B cell (primary cell): ENCODE measurements around the gene C1QTNF6. TPM values are rescaled to one million over a fixed set of nuclear protein-coding genes. Genes with fewer than 3 reads are reported as not detected.

Experiments used
- ATAC-seq: fragments of 200-7000 bp; cut with Tn5 transposase; one replicate; pipeline ENCODE4 v1.10.0; 2021; ENCODE audit warnings: low read depth, mild to moderate bottlenecking, moderate number of reproducible peaks, moderate library complexity
- CTCF ChIA-PET: fragments of 350-600 bp; sonication (Branson Sonifier 250); formaldehyde crosslinking; loops from one replicate; lab custom pipeline; 2021; ENCODE audit warnings: antibody characterized with exemption, inconsistent platforms; lab: Charles Lee
- POLR2A ChIA-PET: fragments of 350-600 bp; sonication (Branson Sonifier 250); formaldehyde crosslinking; loops from one replicate; lab custom pipeline; 2021; ENCODE audit warnings: antibody characterized with exemption; lab: Charles Lee
- DNase-seq: peaks from one replicate; pipeline ENCODE4 v3.0.0; 2013
- H2AFZ ChIP-seq: 2 replicates; pipeline ENCODE4 v1.6.1; 2012; ENCODE audit warnings: mild to moderate bottlenecking, low read depth, low read length; ENCODE audit not compliant: insufficient read depth, poor library complexity, severe bottlenecking
- H3K27ac ChIP-seq, 2 donors: 1 replicate in 1 of 2; 2 replicates in 1 of 2; pipeline ENCODE4 v1.5.1; 2012 to 2013; ENCODE audit warnings: low read length in 2 of 2, mild to moderate bottlenecking in 2 of 2, moderate library complexity in 1 of 2
- H3K27me3 ChIP-seq, 4 experiments: fragments of 200-600 bp in 1 of 4; sonication (generic) in 1 of 4; replicated peaks in 1 of 4; 1 replicate in 2 of 4; 2 replicates in 2 of 4; pipeline versions ENCODE4 v1.6.1 to v1.7.0; 2013 to 2016; ENCODE audit warnings: low read length in 3 of 4, mild to moderate bottlenecking in 2 of 4, mixed read lengths in 1 of 4, moderate library complexity in 1 of 4; ENCODE audit not compliant: insufficient read depth in 4 of 4, control insufficient read depth in 3 of 4; ENCODE audit errors: control extremely low read depth in 1 of 4
- H3K36me3 ChIP-seq, 2 experiments: replicated peaks in 1 of 2; 1 replicate in 1 of 2; 2 replicates in 1 of 2; pipeline versions ENCODE4 v1.6.1 to v1.7.1; 2013; ENCODE audit warnings: low read length in 1 of 2; ENCODE audit not compliant: insufficient read depth in 2 of 2, control insufficient read depth in 1 of 2; ENCODE audit errors: control extremely low read depth in 1 of 2, extremely low read depth in 1 of 2
- H3K4me1 ChIP-seq, 2 donors: fragments of 200-600 bp in 1 of 2; sonication (generic) in 1 of 2; 1 replicate in 1 of 2; 2 replicates in 1 of 2; pipeline versions ENCODE4 v1.5.1 to v1.6.1; 2013 to 2017; ENCODE audit warnings: low read length in 2 of 2; ENCODE audit not compliant: control insufficient read depth in 2 of 2, insufficient read depth in 2 of 2
- H3K4me2 ChIP-seq: replicated peaks from 2 replicates; pipeline ENCODE3; 2012; ENCODE audit warnings: mild to moderate bottlenecking, low read depth, low read length; ENCODE audit not compliant: poor library complexity, severe bottlenecking
- H3K4me3 ChIP-seq, 5 experiments: fragments of 200-600 bp in 1 of 5; sonication (generic) in 1 of 5; 1 replicate in 3 of 5; 2 replicates in 2 of 5; pipeline versions ENCODE4 v1.5.1 to v1.7.0; 2011 to 2016; ENCODE audit warnings: low read length in 4 of 5, mild to moderate bottlenecking in 4 of 5, low read depth in 2 of 5, control low read depth in 1 of 5, moderate library complexity in 1 of 5; ENCODE audit not compliant: insufficient read depth in 1 of 5; ENCODE audit errors: control extremely low read depth in 1 of 5, extremely low read depth in 1 of 5
- H3K79me2 ChIP-seq: fragments of 200-600 bp; sonication (generic); one replicate; pipeline ENCODE4 v1.6.0; 2016; ENCODE audit warnings: low read length; ENCODE audit not compliant: control insufficient read depth, insufficient read depth
- H3K9ac ChIP-seq: fragments of 200-600 bp; sonication (generic); 2 replicates; pipeline ENCODE4 v1.6.1; 2017; ENCODE audit warnings: mild to moderate bottlenecking, low read length, moderate library complexity
- H3K9me3 ChIP-seq, 3 donors: one replicate each; pipeline versions ENCODE4 v1.6.1 to v1.7.1; 2013; ENCODE audit warnings: low read length in 2 of 3; ENCODE audit not compliant: control insufficient read depth in 2 of 3, insufficient read depth in 1 of 3; ENCODE audit errors: control extremely low read depth in 1 of 3
- H4K20me1 ChIP-seq: 2 replicates; pipeline ENCODE4 v1.6.0; 2012; ENCODE audit warnings: mild to moderate bottlenecking, low read length; ENCODE audit not compliant: insufficient read depth, control insufficient read depth, poor library complexity, severe bottlenecking
- H3K27ac Mint-ChIP-seq: one replicate; pipeline ENCODE4 v1.8.0; 2021; ENCODE audit warnings: mixed read lengths
- H3K27me3 Mint-ChIP-seq: one replicate; pipeline ENCODE4 v1.8.0; 2021; ENCODE audit warnings: mixed read lengths
- H3K4me1 Mint-ChIP-seq: one replicate; pipeline ENCODE4 v1.8.0; 2021; ENCODE audit warnings: mixed read lengths
- H3K4me3 Mint-ChIP-seq: one replicate; pipeline ENCODE4 v1.8.0; 2021; ENCODE audit warnings: mixed read lengths
- H3K9me3 Mint-ChIP-seq: one replicate; pipeline ENCODE4 v1.8.0; 2022; ENCODE audit warnings: mixed read lengths; ENCODE audit not compliant: insufficient read depth
- CTCF ChIP-seq: fragments of 200-600 bp; IDR thresholded peaks from one replicate; pipeline ENCODE4 v1.8.0; 2022; ENCODE audit warnings: antibody characterized with exemption, mild to moderate bottlenecking
- EZH2 ChIP-seq: IDR thresholded peaks from 2 replicates; pipeline ENCODE4 v1.6.1; 2012; ENCODE audit warnings: borderline replicate concordance, low read depth, mild to moderate bottlenecking, moderate library complexity, low read length; ENCODE audit not compliant: insufficient read depth, poor library complexity, severe bottlenecking
- WGBS: methylation state at CpG from one replicate; pipeline ENCODE4 v1.1.5; 2013; ENCODE audit warnings: missing lambda C conversion rate; ENCODE audit not compliant: insufficient coverage; 5-methylcytosine and 5-hydroxymethylcytosine counted together
- intact Hi-C: fragments of 100-400 bp; cut with micrococcal nuclease; formaldehyde crosslinking; loops from one replicate; pipeline ENCODE4 v1.10.0; 2022
- polyA plus RNA-seq: library from polyadenylated mRNA; depleted of rRNA; stranded (reverse); fragments of >200 nt; gene quantifications from 2 replicates; pipeline ENCODE4 v1.2.3, GENCODE V29; 2012
- total RNA-seq, 2 donors: library from RNA; stranded (reverse); fragments of 120-200 nt in 1 of 2; gene quantifications; 1 replicate in 1 of 2; 2 replicates in 1 of 2; pipeline versions ENCODE4 v1.2.3 to v1.2.4, GENCODE V29; 2013 to 2022

Gene C1QTNF6
- total and polyA plus RNA-seq, 2 donors (not counting 1 experiment from before 2014, with no cell fraction given) = 18.5 to 33.9 TPM

GRCh38 chr22:37228106-37229011 is 40.3 kb upstream of the C1QTNF6 start:
- no peak overlapping the region for H2AFZ ChIP-seq
- no peak for TF ChIP-seq EZH2
- H3K4me3 ChIP-seq = peak overlapping the region in 2 of 5 experiments; percentile 2 to 28
- DNase-seq (peak; percentile 46), ATAC-seq (no peak)
- peaks cover 0 to 7% (median 0%) of the 10 kb centered on the region in 3 donors for H3K9me3 ChIP-seq
- ChIA-PET CTCF (interaction anchor here (0.8 to 7.2 kb wide), 8 partner anchors 10 to 56 kb away, joined by 3 to 95 read pairs (median 16); partner anchors contain the start of gene RAC2), POLR2A (interaction anchor here (2.2 to 4.0 kb wide), 4 partner anchors 10 to 28 kb away, joined by 5 to 58 read pairs (median 16); partner anchors contain the start of gene RAC2)
- no peaks in the 10 kb centered on the region for H3K27me3 ChIP-seq
- H3K27ac ChIP-seq = peak overlapping the region; percentile 91 to 96
- Mint-ChIP-seq H3K4me3 (peak overlapping the region; percentile 86), H3K27me3 (no peaks in the 10 kb centered on the region), H3K9me3 (no peaks in the 10 kb centered on the region), H3K27ac (peak overlapping the region; percentile 100), H3K4me1 (peaks cover 88% of the 10 kb centered on the region)
- WGBS = 31% methylated on average over 15 of the region's 20 CpGs
- peaks cover 86 to 95% of the 10 kb centered on the region in 2 donors for H3K4me1 ChIP-seq
- intact Hi-C loops = no loop called here
- H4K20me1 ChIP-seq = peaks cover 10% of the 10 kb centered on the region
- H3K79me2 ChIP-seq = peaks cover 52% of the 10 kb centered on the region
- peak overlapping the region; percentile 81 for H3K4me2 ChIP-seq
- peaks cover 0 to 90% of the 10 kb centered on the region in 2 experiments for H3K36me3 ChIP-seq
- H3K9ac ChIP-seq = peak overlapping the region; percentile 49

GRCh38 chr22:37226514-37226913 is 38.5 kb upstream of the C1QTNF6 start:
- H3K27me3 ChIP-seq = no peaks in the 10 kb centered on the region
- DNase-seq (no peak), ATAC-seq (no peak)
- ChIA-PET CTCF (interaction anchor here (1.9 to 11.7 kb wide), 4 partner anchors 15 to 41 kb away, joined by 4 to 129 read pairs (median 62); partner anchors contain the start of gene RAC2), POLR2A (interaction anchor here (0.6 to 5.2 kb wide), 4 partner anchors 10 to 34 kb away, joined by 4 to 83 read pairs (median 6); partner anchors contain the start of gene RAC2)
- peaks cover 91 to 96% of the 10 kb centered on the region in 2 donors for H3K4me1 ChIP-seq
- no peaks in the 10 kb centered on the region for H4K20me1 ChIP-seq
- H3K27me3 Mint-ChIP-seq = no peaks in the 10 kb centered on the region
- H3K9ac ChIP-seq = no peak overlapping the region
- H3K27ac Mint-ChIP-seq = peak overlapping the region; percentile 98
- H3K4me2 ChIP-seq = no peak overlapping the region
- H3K9me3 ChIP-seq = peaks cover 0 to 10% (median 0%) of the 10 kb centered on the region in 3 donors
- H3K27ac ChIP-seq = peak overlapping the region in 1 of 2 donors; percentile 87
- H3K9me3 Mint-ChIP-seq = no peaks in the 10 kb centered on the region
- H3K4me3 ChIP-seq = no peak overlapping the region
- intact Hi-C loops = no loop called here
- 100% methylated on average over 2 of the region's 14 CpGs for WGBS
- no peak overlapping the region for H3K4me3 Mint-ChIP-seq
- TF ChIP-seq CTCF (no peak), EZH2 (no peak)
- H3K4me1 Mint-ChIP-seq = peaks cover 86% of the 10 kb centered on the region
- peaks cover 0 to 73% of the 10 kb centered on the region in 2 experiments for H3K36me3 ChIP-seq
- H3K79me2 ChIP-seq = peaks cover 39% of the 10 kb centered on the region
- H2AFZ ChIP-seq = no peak overlapping the region
